GM12873 (cell line): ENCODE results near the gene RFX1.

Source experiments
- CTCF ChIP-seq: IDR thresholded peaks from 2 replicates; pipeline ENCODE4 v1.5.1; 2012; ENCODE audit warnings: low read depth, mild to moderate bottlenecking, moderate library complexity, low read length, control low read depth; ENCODE audit not compliant: insufficient read depth; ENCODE audit errors: missing control alignments

RFX1 gene

GRCh38 chr19:13959141-13959961 lies 46.8 kb downstream of the RFX1 start:
- TF ChIP-seq CTCF = no peak

GRCh38 chr19:13958043-13958442 lies 48.1 kb downstream of the RFX1 start:
- TF ChIP-seq CTCF = no peak

GRCh38 chr19:13957051-13957450 lies 49.1 kb downstream of the RFX1 start:
- no peak for TF ChIP-seq CTCF

GRCh38 chr19:13956365-13956744 lies 49.8 kb downstream of the RFX1 start:
- TF ChIP-seq CTCF = no peak

GRCh38 chr19:13955662-13956364 lies 50.3 kb downstream of the RFX1 start:
- TF ChIP-seq CTCF = no peak

GRCh38 chr19:13954185-13954584 lies 51.9 kb downstream of the RFX1 start:
- TF ChIP-seq CTCF = no peak

- no peak for TF ChIP-seq CTCF
These were observed 53.1 kb downstream of the RFX1 start for GRCh38 chr19:13952931-13953531.
